Stimulated activated naive B cell treated with anti-CD40 and anti-IgM and Interleukin-4, amounts not matched to agents 10 μg/mL and 1 μg/mL and 100 μg/mL, for 72 hours (primary cell): ENCODE data around the gene PRRT1B.

Experiments
- ATAC-seq, 2 donors: fragments of 150-1000 bp; cut with Tn5 transposase; replicated peaks; 2 replicates each; pipeline ENCODE4 v1.10.0; 2021; ENCODE audit warnings: moderate library complexity in 1 of 2
- DNase-seq: peaks from one replicate; pipeline ENCODE4 v3.0.0; 2021
- H3K27ac Mint-ChIP-seq: one replicate; pipeline ENCODE4 v1.8.0; 2022; ENCODE audit warnings: mild to moderate bottlenecking, mixed read lengths
- H3K27me3 Mint-ChIP-seq, 2 donors: one replicate each; pipeline ENCODE4 v1.8.0; 2022; ENCODE audit warnings: mixed read lengths in 2 of 2
- H3K36me3 Mint-ChIP-seq, 2 donors: one replicate each; pipeline ENCODE4 v1.8.0; 2022; ENCODE audit warnings: mixed read lengths in 2 of 2, mild to moderate bottlenecking in 1 of 2
- H3K4me1 Mint-ChIP-seq, 2 donors: one replicate each; pipeline ENCODE4 v1.8.0; 2022; ENCODE audit warnings: mixed read lengths in 2 of 2, mild to moderate bottlenecking in 1 of 2
- H3K4me3 Mint-ChIP-seq, 2 donors: one replicate each; pipeline ENCODE4 v1.8.0; 2022; ENCODE audit warnings: mild to moderate bottlenecking in 2 of 2, mixed read lengths in 2 of 2, moderate library complexity in 1 of 2
- H3K9me3 Mint-ChIP-seq, 2 donors: one replicate each; pipeline ENCODE4 v1.8.0; 2022; ENCODE audit warnings: mixed read lengths in 2 of 2, mild to moderate bottlenecking in 1 of 2

PRRT1B gene

DNA sequence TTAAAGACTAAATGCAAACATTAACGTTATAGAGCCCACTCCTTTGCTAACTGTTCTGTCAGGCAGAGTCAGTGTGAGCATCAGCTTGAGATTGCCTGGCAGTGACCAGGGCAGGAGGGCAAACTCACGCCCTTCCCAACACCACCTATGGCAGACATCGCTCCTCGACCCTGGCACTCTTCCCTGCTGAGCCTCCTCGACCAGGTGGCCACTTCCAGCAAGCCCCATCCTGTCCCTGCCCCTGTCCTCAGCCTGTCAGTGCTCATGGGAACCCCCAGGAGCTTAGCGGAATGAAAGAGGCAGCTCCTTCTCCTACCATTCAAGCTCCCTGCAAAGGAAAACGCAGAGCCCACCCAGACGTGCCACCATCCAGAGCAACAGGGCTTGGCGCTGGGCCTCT is 42.0 kb downstream of the PRRT1B start:
- Mint-ChIP-seq H3K4me1 (peaks cover 51 to 63% of the 10 kb centered on the region in 2 donors), H3K27ac (peak overlapping the region; percentile 92), H3K27me3 (no peaks in the 10 kb centered on the region), H3K36me3 (peaks cover 64 to 89% of the 10 kb centered on the region in 2 donors), H3K9me3 (no peaks in the 10 kb centered on the region), H3K4me3 (peak overlapping the region in 1 of 2 donors; percentile 48)
- ATAC-seq (no peak), DNase-seq (no peak)

DNA sequence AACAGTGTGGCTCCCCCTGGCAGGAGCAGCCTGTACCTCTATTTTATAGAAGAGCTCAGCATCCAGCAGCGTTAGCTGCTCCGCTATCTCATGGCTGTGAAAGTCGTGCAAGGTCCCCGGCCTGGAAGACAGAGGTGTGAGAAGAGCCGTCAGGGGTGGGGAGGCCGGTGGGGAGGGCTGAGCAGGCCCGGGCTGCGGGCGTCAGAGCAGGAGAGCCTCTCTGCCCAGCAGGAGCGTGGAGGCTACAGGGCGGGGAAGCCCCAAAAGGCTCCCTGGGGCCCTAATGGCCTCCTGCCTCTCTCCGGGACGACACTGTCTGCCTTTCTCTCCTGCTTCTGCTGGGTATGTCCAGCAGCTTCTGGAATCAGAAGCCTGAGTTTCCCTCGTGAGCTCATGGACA is 42.6 kb downstream of the PRRT1B start:
- Mint-ChIP-seq H3K27me3 (no peaks in the 10 kb centered on the region), H3K4me3 (peak overlapping the region in 1 of 2 donors; percentile 48), H3K36me3 (peaks cover 64 to 87% of the 10 kb centered on the region in 2 donors), H3K4me1 (peaks cover 51 to 68% of the 10 kb centered on the region in 2 donors), H3K27ac (peak overlapping the region; percentile 92), H3K9me3 (no peaks in the 10 kb centered on the region)
- no peak for ATAC-seq
- DNase-seq: no peak

DNA sequence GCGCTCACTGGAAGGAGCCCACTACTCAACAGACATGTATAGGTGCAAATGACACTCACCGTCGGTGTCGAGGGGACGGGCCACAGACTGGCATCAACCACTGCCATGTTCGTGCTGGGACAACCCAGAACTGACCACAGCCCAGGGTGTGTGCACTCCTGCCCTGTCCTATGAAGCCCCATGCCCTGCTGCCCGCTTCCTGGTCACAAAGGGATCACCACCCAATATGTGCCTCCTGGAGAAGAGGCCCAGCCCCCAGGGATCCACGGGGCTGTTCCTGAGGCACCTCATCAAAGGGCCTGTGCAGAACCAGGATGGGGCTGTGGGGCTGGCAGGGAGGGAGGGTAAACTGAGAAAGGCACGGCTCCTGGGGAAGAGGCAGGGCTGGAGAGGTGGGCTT is 43.1 kb downstream of the PRRT1B start:
- DNase-seq (no peak), ATAC-seq (no peak)
- no peaks in the 10 kb centered on the region for H3K9me3 Mint-ChIP-seq
- H3K4me3 Mint-ChIP-seq: peak overlapping the region in 1 of 2 donors; percentile 55
- H3K27me3 Mint-ChIP-seq: no peaks in the 10 kb centered on the region
- H3K27ac Mint-ChIP-seq: peak overlapping the region; percentile 92
- peaks cover 50 to 73% of the 10 kb centered on the region in 2 donors for H3K4me1 Mint-ChIP-seq
- peaks cover 59 to 83% of the 10 kb centered on the region in 2 donors for H3K36me3 Mint-ChIP-seq

DNA sequence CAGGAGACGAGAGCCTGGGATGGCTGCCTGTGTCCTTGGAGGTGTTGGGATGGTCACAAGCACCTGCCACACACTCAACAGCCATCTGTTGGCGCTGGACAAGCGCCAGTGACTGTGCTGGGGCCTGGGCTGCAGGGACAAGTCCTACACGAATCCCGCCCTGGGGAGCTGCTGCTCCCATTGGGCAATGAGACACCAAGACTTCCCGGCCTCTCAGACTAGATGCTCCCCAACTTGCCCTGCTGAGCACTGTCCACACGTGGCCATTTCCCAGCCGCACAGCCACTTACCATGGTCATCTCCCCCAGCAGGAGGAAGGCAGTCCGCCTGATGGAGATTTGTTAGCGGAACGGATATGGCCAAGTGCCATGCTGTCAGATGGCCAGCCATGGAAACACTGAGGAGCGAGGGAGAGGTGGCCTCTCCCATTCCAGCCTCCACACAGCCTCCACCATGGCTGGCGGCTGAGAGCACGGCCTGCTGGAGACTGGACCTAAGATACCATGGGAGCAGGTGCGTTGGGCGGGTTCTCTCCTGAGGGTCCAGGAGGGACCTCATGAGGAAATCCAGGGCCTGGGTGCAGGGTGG is 43.9 kb downstream of the PRRT1B start:
- DNase-seq (no peak), ATAC-seq (no peak)
- Mint-ChIP-seq H3K27ac (peak overlapping the region; percentile 75), H3K4me3 (peak overlapping the region in 1 of 2 donors; percentile 55), H3K27me3 (no peaks in the 10 kb centered on the region), H3K36me3 (peaks cover 55 to 78% of the 10 kb centered on the region in 2 donors), H3K9me3 (no peaks in the 10 kb centered on the region), H3K4me1 (peaks cover 49 to 69% of the 10 kb centered on the region in 2 donors)

DNA sequence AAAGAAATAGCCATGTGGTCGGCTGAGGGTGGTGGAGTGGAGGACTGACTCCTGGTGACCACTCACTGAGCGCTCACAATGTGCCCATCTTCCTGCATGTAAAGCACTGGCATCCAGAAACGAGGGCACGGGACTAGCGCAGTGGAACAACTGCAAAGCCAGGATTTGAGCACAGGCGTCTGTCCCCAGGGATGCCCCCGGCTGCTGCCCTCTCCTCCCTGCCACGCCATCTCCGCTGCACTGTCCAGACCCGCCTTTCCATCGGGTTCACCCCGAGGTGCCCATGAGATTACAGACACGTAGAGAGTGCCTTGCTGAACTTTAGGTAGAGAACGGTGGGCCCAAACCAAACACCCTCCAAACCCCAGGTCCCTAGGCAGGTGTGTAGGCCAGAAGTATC is 44.7 kb downstream of the PRRT1B start:
- Mint-ChIP-seq H3K27me3 (no peaks in the 10 kb centered on the region), H3K36me3 (peaks cover 49 to 83% of the 10 kb centered on the region in 2 donors), H3K9me3 (no peaks in the 10 kb centered on the region), H3K27ac (peak overlapping the region; percentile 91), H3K4me1 (peaks cover 50 to 69% of the 10 kb centered on the region in 2 donors), H3K4me3 (peak overlapping the region in 1 of 2 donors; percentile 22)
- no peak for DNase-seq
- no peak for ATAC-seq

DNA sequence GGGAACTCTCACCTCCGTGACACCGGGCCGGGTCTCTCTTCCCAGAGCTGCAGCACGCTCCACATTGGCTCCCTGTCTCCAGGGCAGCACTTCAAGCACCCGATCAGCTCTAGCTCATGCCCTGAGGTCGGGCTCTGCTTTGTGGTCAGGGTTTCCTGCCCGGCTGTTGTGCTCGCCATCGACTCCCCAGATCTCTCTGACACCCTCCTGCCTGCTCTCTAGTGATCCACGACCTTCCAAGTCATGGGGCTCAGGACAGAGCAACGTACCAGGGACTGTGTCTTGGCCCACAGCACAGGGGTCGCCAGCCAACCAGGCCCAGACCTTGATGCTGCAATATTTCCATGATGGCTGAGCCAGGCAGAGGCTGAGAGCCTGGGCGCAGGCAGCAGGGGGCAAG is 45.1 kb downstream of the PRRT1B start:
- Mint-ChIP-seq H3K4me1 (peaks cover 49 to 64% of the 10 kb centered on the region in 2 donors), H3K36me3 (peaks cover 45 to 83% of the 10 kb centered on the region in 2 donors), H3K27ac (peak overlapping the region; percentile 91), H3K27me3 (no peaks in the 10 kb centered on the region), H3K4me3 (peak overlapping the region in 1 of 2 donors; percentile 26), H3K9me3 (no peaks in the 10 kb centered on the region)
- ATAC-seq (peak in 1 of 2 donors; percentile 5), DNase-seq (no peak)

DNA sequence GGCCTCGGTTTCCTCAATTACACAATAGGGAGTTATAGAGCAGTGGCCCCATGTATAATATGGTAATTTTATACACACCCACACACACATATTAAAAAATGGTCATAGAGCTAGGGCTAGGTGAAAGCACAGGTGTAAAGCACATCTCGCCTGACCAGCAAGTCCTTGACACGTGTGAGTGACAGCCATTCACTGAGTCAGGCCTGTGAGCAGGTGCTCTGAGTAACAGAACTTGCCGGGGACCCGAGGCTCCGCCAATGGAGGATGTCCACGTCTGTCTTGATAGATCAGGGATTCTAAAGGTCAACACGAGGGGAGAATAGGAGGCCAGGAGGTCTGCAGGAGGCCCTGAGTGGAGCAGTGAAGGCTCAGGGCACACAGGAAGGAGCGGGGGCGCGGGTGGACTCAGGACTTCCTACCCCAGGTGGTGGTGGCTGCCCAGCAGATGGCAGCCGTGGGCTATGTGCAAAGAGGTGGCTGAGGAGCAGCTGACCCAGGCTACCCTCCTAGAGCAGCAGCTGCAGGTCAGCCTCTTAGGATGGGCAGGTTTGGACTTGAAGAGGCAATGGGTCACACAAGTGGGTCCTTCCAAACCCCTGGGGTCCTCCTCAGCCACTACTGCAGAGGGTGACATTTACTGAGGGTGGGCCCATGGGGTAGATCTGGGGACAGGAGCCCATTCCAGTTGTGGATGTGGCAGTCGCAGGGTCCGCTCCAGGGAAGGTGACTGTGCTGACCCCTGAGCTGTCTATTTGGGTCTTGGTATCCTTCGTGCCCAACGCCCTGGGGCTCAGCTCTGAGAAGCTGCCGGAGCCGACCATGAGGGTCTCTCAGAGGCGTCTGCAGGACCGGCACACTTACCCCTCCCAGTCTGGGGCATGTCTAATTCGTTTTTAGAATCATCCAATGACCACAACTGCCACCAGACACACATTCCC is 45.9 kb downstream of the PRRT1B start:
- H3K27me3 Mint-ChIP-seq: no peaks in the 10 kb centered on the region
- peaks cover 45 to 57% of the 10 kb centered on the region in 2 donors for H3K4me1 Mint-ChIP-seq
- ATAC-seq (peak; percentile 82 to 90), DNase-seq (peak; percentile 67)
- H3K27ac Mint-ChIP-seq: peak overlapping the region; percentile 91
- H3K9me3 Mint-ChIP-seq: no peaks in the 10 kb centered on the region
- peak overlapping the region in 1 of 2 donors; percentile 26 for H3K4me3 Mint-ChIP-seq
- peaks cover 45 to 83% of the 10 kb centered on the region in 2 donors for H3K36me3 Mint-ChIP-seq

DNA sequence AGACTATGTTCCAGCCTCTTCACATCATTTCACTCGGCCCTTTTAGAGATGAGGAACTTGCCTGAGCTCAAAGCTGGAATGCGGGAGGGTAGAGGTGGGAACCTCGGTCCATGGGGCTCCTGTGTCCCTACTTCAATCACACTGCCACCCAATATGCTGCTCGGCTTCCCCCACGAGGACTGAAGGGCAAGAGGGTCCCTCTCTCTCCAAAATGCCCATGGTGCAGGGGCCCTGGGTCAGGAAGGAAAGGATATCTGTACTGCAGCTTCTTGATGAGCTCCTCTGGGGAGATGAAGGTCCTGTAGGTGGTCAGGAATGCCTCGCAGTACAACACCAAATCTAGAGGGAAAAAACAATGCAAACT is 46.5 kb downstream of the PRRT1B start:
- Mint-ChIP-seq H3K4me3 (peak overlapping the region in 1 of 2 donors; percentile 39), H3K9me3 (no peaks in the 10 kb centered on the region), H3K27me3 (no peaks in the 10 kb centered on the region), H3K36me3 (peaks cover 45 to 78% of the 10 kb centered on the region in 2 donors), H3K4me1 (peaks cover 38 to 50% of the 10 kb centered on the region in 2 donors), H3K27ac (peak overlapping the region; percentile 91)
- DNase-seq (no peak), ATAC-seq (no peak)

DNA sequence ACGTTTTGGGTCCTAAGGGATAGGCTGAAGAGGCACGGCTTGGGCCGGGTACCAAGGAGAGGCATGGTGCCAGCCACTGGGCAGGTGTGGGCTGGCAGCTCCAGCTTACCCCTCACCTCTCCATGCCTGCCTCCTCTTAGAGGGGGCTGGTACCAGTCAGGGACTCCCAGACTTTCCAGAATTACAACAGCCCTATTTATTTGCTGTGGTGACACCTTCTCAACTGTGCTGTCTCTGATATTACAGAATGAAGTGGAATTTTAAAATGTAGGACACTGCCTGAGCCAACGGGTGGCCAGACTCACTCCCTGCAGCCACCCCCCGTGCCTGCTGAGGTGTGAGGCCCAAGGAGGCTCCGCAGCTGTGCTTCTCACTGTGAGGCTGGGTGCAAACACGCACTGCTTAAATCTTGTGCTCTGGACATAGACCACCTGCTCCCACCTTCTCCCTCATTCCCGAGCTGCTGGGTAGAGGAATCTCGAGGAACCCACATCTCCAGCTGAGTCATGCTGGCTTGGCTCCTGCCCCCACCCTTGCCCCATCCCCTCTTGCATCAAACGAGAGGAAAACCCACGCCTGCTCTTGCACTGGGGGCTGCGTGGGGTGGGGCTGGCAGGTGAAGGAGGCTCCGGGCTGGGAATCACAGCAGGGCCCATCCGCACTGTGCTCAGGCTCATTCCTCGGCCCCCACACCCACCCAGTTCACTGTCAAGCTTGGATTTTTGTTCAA is 47.9 kb downstream of the PRRT1B start:
- no peaks in the 10 kb centered on the region for H3K27me3 Mint-ChIP-seq
- no peak for ATAC-seq
- H3K27ac Mint-ChIP-seq: peak overlapping the region; percentile 79
- no peak overlapping the region for H3K4me3 Mint-ChIP-seq
- H3K4me1 Mint-ChIP-seq: peaks cover 28 to 36% of the 10 kb centered on the region in 2 donors
- DNase-seq: no peak
- peaks cover 38 to 70% of the 10 kb centered on the region in 2 donors for H3K36me3 Mint-ChIP-seq
- H3K9me3 Mint-ChIP-seq: no peaks in the 10 kb centered on the region

DNA sequence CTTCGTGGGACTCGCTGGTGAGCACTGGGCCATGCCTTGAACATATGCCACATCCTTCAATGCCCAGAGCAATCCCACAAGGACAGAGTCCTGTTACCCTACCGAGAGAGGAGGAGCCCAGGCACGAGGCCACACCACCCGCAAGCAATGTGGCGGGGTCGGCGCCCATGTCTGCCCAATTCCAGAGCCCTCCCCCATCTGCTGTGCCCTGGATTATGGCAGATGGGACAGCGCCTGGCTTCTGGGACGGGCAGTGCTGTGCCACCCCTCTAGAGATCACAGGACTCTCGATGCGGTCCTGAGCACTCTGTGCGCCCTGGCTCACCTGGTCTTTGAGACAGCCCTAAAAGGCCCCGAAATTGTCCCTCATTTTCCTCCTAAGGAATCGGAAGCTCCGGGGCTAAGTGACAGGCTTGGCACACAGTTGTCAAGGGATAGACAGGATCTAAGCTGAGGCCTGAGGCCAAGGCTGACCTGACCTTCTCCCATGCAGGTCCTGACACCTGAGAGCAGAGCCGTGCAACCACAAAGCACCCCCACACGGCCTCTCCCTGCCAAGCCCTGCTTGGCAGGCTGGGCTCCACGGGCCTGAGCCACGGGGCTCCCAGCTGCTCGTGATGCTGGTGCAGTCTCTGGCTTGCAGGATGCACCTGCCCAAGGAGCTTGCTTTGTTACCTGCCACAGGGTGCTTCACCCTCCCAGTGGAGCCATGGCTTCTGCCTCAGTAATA is 48.8 kb downstream of the PRRT1B start:
- Mint-ChIP-seq H3K27me3 (no peaks in the 10 kb centered on the region), H3K36me3 (peaks cover 43 to 67% of the 10 kb centered on the region in 2 donors), H3K4me3 (no peak overlapping the region), H3K9me3 (no peaks in the 10 kb centered on the region), H3K27ac (peak overlapping the region; percentile 79), H3K4me1 (peaks cover 28% of the 10 kb centered on the region in 2 donors)
- ATAC-seq (no peak), DNase-seq (no peak)

DNA sequence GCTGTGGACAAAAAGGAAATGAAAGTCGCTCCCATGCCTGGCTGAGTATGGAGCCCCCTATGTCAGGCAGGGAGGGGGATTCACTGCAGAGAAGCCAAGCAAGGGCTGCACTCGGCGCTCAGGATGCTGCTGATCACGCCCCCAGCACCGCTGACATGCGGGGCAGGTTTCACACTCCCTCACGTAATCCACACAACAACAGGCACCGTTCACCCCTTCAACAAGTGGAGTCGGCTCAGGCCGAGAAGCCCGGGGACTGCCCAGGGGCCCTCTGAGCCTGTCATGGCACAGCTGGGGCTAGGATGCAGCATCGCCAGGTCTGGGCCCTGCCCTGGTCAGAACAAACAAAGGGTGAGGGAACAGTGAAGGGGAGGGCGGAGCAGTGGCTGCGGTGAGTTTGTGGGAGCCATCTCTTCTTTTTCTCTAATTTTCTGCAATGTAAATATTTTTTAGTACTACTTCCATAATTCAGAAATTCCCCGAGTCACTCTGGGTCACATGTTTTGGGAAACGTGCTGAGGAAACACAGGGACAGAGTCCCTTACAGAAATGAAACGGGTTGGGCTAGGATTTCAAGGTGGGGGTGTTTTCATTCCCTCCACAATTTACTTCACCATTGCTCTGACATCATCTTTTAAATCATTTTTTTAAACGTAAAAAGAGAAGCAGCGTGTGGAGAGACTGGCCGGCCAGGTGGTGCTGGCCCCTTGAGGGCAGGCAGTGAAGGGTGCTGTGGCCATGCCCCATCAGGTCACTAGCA is 49.8 kb downstream of the PRRT1B start:
- peak overlapping the region; percentile 84 for H3K27ac Mint-ChIP-seq
- H3K4me1 Mint-ChIP-seq: peaks cover 24 to 28% of the 10 kb centered on the region in 2 donors
- no peak overlapping the region for H3K4me3 Mint-ChIP-seq
- H3K27me3 Mint-ChIP-seq: no peaks in the 10 kb centered on the region
- H3K36me3 Mint-ChIP-seq: peaks cover 42 to 65% of the 10 kb centered on the region in 2 donors
- no peak for ATAC-seq
- DNase-seq: no peak
- H3K9me3 Mint-ChIP-seq: no peaks in the 10 kb centered on the region

DNA sequence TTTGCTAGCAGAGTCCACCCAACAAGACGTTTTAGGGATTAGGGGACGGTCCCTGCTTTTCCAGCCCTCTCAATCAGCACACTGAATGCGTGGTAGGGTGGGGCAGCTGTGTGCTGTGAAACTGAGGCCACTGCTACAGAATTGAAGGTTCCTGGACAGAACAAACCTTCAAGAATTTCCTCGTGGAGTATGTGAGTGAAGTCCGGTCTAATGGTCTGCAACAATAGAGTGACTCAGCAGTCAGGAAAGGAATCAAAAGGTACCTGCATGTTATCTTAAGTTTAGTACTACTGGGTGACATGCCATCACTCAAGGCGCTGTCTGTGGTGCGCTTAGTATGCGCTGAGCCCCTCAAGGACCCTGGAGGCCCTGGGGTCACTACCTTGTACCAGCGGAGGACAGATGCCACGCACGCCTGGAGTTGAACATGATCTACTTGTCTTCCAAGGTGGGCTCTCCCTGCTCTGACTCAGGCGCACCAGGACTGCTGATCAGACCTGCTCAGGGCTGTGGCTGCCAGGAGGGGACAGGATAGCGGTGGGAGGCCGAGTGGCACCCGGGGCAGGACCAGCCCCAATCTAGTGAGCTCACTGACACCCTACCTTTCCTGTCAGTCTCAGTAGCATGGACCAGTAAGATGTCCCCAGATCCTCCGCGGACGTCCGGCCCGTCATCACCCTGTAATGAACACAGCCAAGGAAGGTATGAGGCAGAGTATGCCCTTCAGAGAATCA is 50.5 kb downstream of the PRRT1B start:
- Mint-ChIP-seq H3K9me3 (no peaks in the 10 kb centered on the region), H3K4me1 (peaks cover 19 to 26% of the 10 kb centered on the region in 2 donors), H3K27ac (peak overlapping the region; percentile 84), H3K27me3 (no peaks in the 10 kb centered on the region), H3K4me3 (peak overlapping the region in 1 of 2 donors; percentile 27), H3K36me3 (peaks cover 38 to 63% of the 10 kb centered on the region in 2 donors)
- DNase-seq (no peak), ATAC-seq (no peak)

DNA sequence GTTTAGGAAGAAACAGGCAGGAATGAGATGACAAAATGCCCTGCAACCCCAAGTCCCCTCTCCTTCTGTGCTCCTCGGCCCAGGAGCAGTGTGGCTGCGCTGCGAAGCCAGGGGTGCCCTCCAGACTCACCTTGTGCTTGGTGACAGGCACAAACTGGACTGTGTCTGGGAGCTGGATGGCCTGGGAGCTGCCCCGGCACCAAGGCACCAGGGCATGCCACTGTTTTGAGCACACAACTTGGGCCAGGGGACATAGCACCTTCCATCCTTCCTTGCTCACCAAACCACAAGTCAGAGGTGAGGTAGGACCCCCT is 51.1 kb downstream of the PRRT1B start:
- Mint-ChIP-seq H3K4me1 (peaks cover 17 to 23% of the 10 kb centered on the region in 2 donors), H3K4me3 (no peak overlapping the region), H3K9me3 (no peaks in the 10 kb centered on the region), H3K27ac (peak overlapping the region; percentile 84), H3K36me3 (peaks cover 36 to 61% of the 10 kb centered on the region in 2 donors), H3K27me3 (no peaks in the 10 kb centered on the region)
- ATAC-seq (no peak), DNase-seq (no peak)
